Dermis blood vessel endothelial cell (primary cell): ENCODE measurements around the gene CYP4F22. TPM values are rescaled to one million over a fixed set of nuclear protein-coding genes. Genes with fewer than 3 reads are reported as not detected.
"Not testable (repeated sequence)": the region's sequence is repeated elsewhere in the genome, so short reads cannot be mapped to it uniquely, and the experiment has no call there.

ENCODE experiments used
- DNase-seq: peaks from one replicate; pipeline ENCODE4 v3.0.0; 2010
- total RNA-seq: library from RNA; depleted of rRNA; stranded (reverse); fragments of >200 nt; gene quantifications from 2 replicates; pipeline ENCODE4 v1.2.3, GENCODE V29; 2014

The CYP4F22 gene
- total RNA-seq: not detected in 2 replicates

- DNase-seq: no peak
Observed at GRCh38 chr19:15508035-15508710, at the start of gene CYP4F22. Gene CYP4F22, plus strand, starts transcription at chr19:15508525. Its CDS starts 16,812 bp downstream, at chr19:15525337.

- no peak for DNase-seq
Observed at GRCh38 chr19:15461694-15462093, 46.6 kb upstream of the CYP4F22 start.

- DNase-seq: peak; percentile 31
Observed at GRCh38 chr19:15463861-15464371, 44.4 kb upstream of the CYP4F22 start.

DNA sequence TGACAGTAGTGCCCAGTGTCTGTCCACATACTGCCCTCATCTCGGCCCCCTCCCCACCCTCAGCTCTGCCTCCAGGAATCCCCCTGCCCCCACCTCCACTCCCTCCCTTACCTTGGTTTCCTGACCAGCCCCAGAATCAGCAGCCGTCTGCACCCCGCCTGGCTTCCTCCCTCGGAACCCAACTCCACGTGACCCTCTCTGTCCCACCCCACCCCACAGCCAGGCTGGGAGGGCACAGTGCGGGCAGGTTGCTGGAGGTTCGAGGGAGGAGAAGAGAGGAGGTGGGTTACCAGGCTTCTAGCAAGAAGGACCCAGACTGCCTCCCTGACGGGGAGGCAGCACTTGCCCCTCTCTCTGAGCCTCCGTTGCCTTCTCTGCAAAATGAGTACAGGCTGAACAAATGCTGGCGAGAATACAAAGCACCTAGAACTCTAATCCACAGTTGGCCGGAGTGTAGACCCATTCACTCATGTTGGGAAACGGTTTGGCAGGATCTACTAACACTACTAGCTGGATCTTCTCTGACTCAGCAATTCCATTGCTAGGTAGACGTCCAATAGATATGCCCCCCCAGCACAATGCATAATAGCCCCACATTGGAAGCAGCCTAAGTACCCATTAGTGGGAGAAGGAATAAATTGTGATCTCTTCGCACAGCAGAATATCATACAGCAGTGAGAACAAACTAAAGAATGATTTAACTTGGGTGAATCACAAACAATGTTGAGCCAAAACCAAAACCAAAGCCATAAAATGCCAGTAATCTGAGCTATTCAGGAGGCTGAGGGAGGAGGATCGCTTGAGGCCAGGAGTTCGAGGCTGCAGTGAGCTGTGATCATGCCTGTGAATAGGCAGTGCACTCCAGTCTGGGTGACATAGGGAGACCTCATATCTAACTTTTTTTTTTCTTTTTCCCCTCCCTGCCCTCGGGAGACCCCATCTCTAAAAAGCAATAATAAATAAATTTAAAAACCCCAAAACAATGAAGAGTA is 43.6 kb upstream of the CYP4F22 start, which contains the start of gene RASAL3:
TSS of gene RASAL3 (minus strand) at position 151 of the 992 bp plus-strand sequence. CDS start 186 bp downstream, outside the sequence.
- peak; percentile 47 for DNase-seq

- DNase-seq: peak; percentile 97
Observed at GRCh38 chr19:15466851-15467733, 41.2 kb upstream of the CYP4F22 start.

- DNase-seq: no peak
Observed at GRCh38 chr19:15467734-15468214, 40.6 kb upstream of the CYP4F22 start.

DNA sequence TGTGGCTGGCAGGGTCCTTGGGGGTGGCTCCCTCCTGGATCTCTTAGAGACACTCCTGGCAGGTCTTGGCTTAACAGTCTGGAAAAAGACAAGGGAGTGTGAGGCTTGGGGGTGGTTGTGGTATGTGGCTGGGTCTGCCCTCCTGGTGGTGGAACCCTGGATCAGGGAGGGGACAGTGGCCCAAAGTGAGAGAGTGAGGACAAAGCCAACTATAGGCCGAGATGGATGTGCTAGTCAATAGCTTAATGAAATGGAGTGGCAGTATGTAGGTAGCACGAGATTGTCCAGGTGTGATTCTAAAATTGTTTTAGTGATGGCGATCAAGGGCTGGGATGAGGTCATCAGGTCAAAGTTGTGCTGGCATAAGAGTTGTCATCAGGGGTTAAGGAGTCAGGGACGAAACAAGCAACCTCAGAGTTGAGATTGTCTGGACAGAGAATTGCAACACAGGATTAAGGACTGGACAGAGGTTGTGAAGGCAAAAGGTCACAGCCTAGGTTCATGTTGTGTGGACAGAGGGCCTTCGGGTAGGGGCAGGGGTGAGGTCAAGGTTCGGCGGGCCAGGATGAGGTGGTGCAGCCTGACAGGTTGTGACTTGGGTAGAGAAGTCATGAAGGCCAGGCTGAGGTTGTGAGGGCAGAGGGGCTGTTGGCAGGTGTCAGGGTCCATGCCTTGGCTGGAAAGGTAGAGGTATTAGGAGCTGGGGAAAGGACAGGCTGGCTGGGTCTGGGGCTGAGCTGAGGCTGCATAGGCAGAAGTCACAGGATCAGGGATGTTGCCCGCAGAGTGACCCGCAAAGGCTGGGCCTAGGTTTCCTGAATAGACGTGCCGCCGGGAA is 39.4 kb upstream of the CYP4F22 start:
- DNase-seq: no peak

DNA sequence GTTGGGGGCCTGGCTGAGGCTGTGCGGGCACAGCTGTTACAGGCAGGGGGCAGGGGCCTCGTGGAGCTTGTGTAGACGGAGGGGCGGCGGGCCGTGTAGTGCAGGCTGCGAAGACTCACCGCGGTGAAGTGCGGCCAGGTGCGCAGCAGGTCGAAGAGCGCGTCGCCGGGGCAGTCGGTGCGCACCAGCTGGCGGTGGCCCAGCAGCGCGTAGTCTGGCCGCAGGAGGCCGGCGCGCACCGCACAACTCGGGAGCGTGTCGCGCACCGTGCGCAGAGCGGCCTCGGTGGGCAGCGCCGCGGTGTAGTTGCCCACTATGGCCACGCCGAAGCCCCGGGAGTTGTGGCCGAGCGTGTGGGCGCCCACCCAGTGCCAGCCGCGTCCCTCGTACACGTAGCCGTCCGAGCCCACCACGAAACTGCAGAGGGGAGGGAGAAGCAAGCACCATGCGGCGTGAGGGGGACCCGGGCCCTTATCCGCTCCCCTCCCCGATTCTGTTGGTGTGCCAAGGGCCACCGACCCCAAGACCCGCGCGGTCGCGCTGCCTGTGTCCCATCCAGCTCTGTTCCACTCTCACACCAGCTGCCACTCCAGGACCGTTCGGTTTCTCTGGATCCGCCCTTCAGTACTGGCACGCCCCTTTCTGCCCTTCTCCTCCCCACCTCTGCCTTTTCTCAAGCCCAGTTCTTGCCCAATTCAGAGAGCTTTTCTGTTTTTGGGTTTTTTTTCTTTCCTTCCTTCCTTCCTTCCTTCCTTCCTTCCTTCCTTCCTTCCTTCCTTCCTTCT is 38.6 kb upstream of the CYP4F22 start:
- DNase-seq: peak; percentile 41

DNA sequence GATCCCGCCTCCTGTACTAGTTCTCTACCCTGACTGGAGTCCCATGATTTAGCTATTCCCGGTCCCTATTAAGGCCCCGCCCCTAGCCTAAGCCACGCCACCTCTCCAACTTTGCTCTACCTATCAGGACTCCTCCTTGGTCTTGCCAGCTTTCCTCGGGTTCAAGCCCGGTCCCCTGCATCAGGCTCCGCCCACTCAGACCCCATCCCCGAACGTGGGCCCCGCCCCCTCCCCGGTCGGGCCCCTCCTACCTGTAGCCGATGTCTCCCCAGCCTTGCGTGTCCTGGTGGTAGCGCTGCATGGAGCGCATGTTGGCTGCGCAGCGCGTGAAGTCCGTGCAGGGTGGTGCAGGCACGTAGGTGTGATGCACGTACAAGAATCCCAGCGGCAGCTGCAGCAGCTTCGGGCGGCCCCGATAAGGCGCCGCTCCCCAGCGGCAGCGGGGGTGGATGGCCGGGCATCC is 36.7 kb upstream of the CYP4F22 start:
- DNase-seq: no peak

DNA sequence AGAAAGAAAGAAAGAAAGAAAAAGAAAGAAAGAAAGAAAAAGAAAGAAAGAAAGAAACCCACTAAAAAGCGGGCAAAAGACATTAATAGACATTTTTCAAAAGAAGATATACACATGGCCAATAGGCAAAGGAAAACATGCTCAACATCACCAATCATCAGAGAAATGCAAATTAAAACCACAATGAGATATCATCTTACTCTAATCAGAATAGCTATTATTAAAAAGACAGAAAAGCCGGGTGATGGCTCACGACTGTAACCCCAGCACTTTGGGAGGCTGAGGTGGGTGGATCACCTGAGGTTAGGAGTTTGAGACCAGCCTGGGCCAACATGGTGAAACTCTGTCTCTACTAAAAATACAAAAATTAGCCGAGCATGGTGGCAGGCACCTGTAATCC is 34.5 kb upstream of the CYP4F22 start:
- not testable (repeated sequence) for DNase-seq

GRCh38 chr19:15475169-15475568 is 33.2 kb upstream of the CYP4F22 start:
- no peak for DNase-seq

DNA sequence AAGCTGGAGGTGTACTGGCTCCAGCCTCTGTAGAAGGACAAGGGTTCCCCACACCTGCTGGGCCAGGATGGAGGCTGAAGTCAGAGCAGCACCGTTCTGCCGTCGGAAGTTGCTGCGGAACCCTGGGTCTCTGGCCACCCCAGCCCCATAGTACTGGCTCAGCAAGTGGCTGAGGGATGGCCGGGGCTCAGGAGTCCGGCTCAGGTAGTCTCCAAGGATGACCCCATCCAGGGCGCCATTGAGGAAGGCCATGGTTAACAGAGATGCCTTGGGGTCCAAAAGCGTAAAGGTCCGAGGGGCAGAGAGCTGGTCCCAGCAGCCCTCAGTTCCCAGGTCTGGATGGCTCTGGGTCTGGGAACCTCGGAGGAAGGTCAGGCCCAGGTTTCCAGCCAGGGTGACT is 32.7 kb upstream of the CYP4F22 start:
- DNase-seq: no peak

GRCh38 chr19:15476325-15476724 is 32.0 kb upstream of the CYP4F22 start:
- DNase-seq: no peak

GRCh38 chr19:15479391-15480345 is 28.7 kb upstream of the CYP4F22 start, which contains the start of gene PGLYRP2:
Gene PGLYRP2, minus strand, starts transcription at chr19:15479501. Its CDS starts 130 bp downstream, at chr19:15479371.
- DNase-seq: peak; percentile 19

- not testable (repeated sequence) for DNase-seq
Observed at GRCh38 chr19:15480996-15481395, 27.3 kb upstream of the CYP4F22 start.

DNA sequence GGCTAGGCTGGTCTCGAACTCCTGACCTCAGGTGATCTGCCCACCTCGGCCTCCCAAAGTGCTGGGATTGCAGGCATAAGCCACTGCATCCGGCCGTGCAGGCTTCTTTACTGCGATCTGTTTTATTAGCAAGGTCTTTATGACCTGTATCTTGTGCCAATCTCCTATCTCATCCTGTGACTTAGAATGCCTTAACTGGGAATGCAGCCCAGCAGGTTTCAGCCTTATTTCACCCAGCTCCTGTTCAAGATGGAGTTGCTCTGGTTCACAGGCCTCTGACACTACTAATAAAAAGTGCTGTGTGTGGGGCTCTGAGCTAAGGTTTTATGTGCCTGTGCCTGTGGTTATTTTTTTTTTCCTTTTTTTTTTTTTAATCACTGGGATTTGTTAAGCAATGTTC is 22.6 kb upstream of the CYP4F22 start:
- not testable (repeated sequence) for DNase-seq

GRCh38 chr19:15487038-15487437 is 21.3 kb upstream of the CYP4F22 start:
- no peak for DNase-seq

GRCh38 chr19:15488489-15489226 is 19.7 kb upstream of the CYP4F22 start:
- no peak for DNase-seq
